OCI-LY7 (cell line): ENCODE data around the gene STUM.

ENCODE experiments used
- CTCF ChIP-seq: fragments of 200-600 bp; sonication (generic); conservative IDR thresholded peaks from 2 replicates; pipeline ENCODE4 v1.5.1; 2014; ENCODE audit warnings: mild to moderate bottlenecking, antibody characterized with exemption, low read length, moderate library complexity, mixed read lengths
- EZH2phosphoT487 ChIP-seq: fragments of 200-600 bp; sonication (generic); IDR thresholded peaks from 2 replicates; pipeline ENCODE4 v1.6.1; 2018; ENCODE audit warnings: low read depth, borderline replicate concordance, mild to moderate bottlenecking, mixed run types, antibody characterized with exemption, low read length, moderate library complexity, mixed read lengths

GRCh38 chr1:226631229-226632000 is 82.9 kb downstream of the STUM start:
- no peak for TF ChIP-seq CTCF
- TF ChIP-seq EZH2phosphoT487: no peak
